A549 (cell line): ENCODE data around the gene CAMTA1. TPM values are rescaled to one million over a fixed set of nuclear protein-coding genes. Genes with fewer than 3 reads are reported as not detected.
"Not testable (repeated sequence)": the region's sequence is repeated elsewhere in the genome, so short reads cannot be mapped to it uniquely, and the experiment has no call there.

Experiments
- ATAC-seq, 2 experiments: fragments of 200-7000 bp in 1 of 2; fragments of >200 bp in 1 of 2; cut with Nextera tagmentation in 1 of 2; cut with Tn5 transposase in 1 of 2; 3 replicates each; pipeline versions ENCODE4 v1.8.0 to v1.9.1; 2018 to 2020; ENCODE audit warnings: mild to moderate bottlenecking in 1 of 2, moderate library complexity in 1 of 2
- CTCF ChIA-PET: fragments of 300-600 bp; sonication (Branson Sonifier 250); formaldehyde crosslinking; extraction: SDS; loops from one replicate; lab custom pipeline; 2021; ENCODE audit warnings: antibody characterized with exemption, inconsistent platforms; lab: Yijun Ruan, JAX
- POLR2A ChIA-PET: fragments of 350-600 bp; formaldehyde crosslinking; extraction: SDS; loops from one replicate; lab custom pipeline; 2021; ENCODE audit warnings: antibody characterized with exemption, inconsistent platforms; lab: Yijun Ruan, JAX
- DNase-seq, 2 experiments: peaks; one replicate each; pipeline versions ENCODE4 v3.0.0 to v3.0.0-alpha.2; 2011 to 2016; ENCODE audit warnings: low read depth in 1 of 2, low spot score in 1 of 2
- FAIRE-seq: peaks from 2 replicates; lab custom pipeline; 2011; peaks lifted over from hg19 to GRCh38; lab: Jason Lieb, UNC
- H3K27ac ChIP-seq, 2 experiments: fragments of >200 bp; sonication (Bioruptor Twin); formaldehyde crosslinking; 3 replicates each; pipeline ENCODE4 v1.5.1; 2016 to 2017
- H3K4me1 ChIP-seq: fragments of >200 bp; sonication (Bioruptor Twin); formaldehyde crosslinking; 3 replicates; pipeline ENCODE4 v1.6.1; 2016
- H3K4me2 ChIP-seq: fragments of >200 bp; sonication (Bioruptor Twin); formaldehyde crosslinking; 3 replicates; pipeline ENCODE4 v1.6.1; 2016
- H3K4me3 ChIP-seq: fragments of >200 bp; sonication (Bioruptor Twin); formaldehyde crosslinking; 3 replicates; pipeline ENCODE4 v1.5.1; 2016
- H3K9me3 ChIP-seq: fragments of >200 bp; sonication (Bioruptor Twin); formaldehyde crosslinking; 3 replicates; pipeline ENCODE4 v1.6.1; 2016
- ATOH8 ChIP-seq: fragments of 250-450 bp; sonication (Bioruptor Pico); IDR thresholded peaks from 2 replicates; pipeline ENCODE4 v1.5.0; 2020; ENCODE audit warnings: low read depth, mild to moderate bottlenecking, moderate library complexity
- BHLHE40 ChIP-seq: IDR thresholded peaks from 2 replicates; pipeline ENCODE4 v1.6.1; 2012; ENCODE audit warnings: low read depth, low read length, inconsistent platforms
- CHD2 ChIP-seq: fragments of 150-350 bp; IDR thresholded peaks from 2 replicates; pipeline ENCODE4 v1.6.1; 2014; ENCODE audit warnings: low read length; ENCODE audit not compliant: partially characterized antibody
- CHD4 ChIP-seq: fragments of 200-600 bp; sonication (generic); IDR thresholded peaks from 2 replicates; pipeline ENCODE4 v1.6.1; 2016; ENCODE audit warnings: antibody characterized with exemption, mild to moderate bottlenecking, borderline replicate concordance
- EHMT2 ChIP-seq: fragments of 200-600 bp; sonication (generic); IDR thresholded peaks from 2 replicates; pipeline ENCODE4 v1.6.1; 2016; ENCODE audit warnings: antibody characterized with exemption, low read depth, mild to moderate bottlenecking, moderate library complexity
- HEYL ChIP-seq: fragments of 250-450 bp; sonication (Bioruptor Pico); IDR thresholded peaks from 2 replicates; pipeline ENCODE4 v1.8.0; 2021; ENCODE audit warnings: mild to moderate bottlenecking, moderate library complexity
- HOXA7 ChIP-seq: fragments of 250-450 bp; sonication (Bioruptor Pico); IDR thresholded peaks from 2 replicates; pipeline ENCODE4 v1.5.0; 2020; ENCODE audit warnings: mild to moderate bottlenecking, moderate library complexity
- HOXB5 ChIP-seq: fragments of 250-450 bp; sonication (Bioruptor Pico); IDR thresholded peaks from 2 replicates; pipeline ENCODE4 v1.5.0; 2020; ENCODE audit warnings: mild to moderate bottlenecking, moderate library complexity
- JUN ChIP-seq, 2 experiments: fragments of >200 bp; sonication (Bioruptor Twin); formaldehyde crosslinking; IDR thresholded peaks; 2 replicates in 1 of 2; 3 replicates in 1 of 2; pipeline ENCODE4 v1.6.1; 2016 to 2017
- JUNB ChIP-seq: fragments of >200 bp; sonication (Bioruptor Twin); formaldehyde crosslinking; IDR thresholded peaks from 2 replicates; pipeline ENCODE4 v1.6.1; 2016
- KDM1A ChIP-seq: fragments of 200-600 bp; sonication (generic); IDR thresholded peaks from 2 replicates; pipeline ENCODE4 v1.6.1; 2016; ENCODE audit warnings: low read depth, mild to moderate bottlenecking
- KDM5A ChIP-seq: fragments of 200-600 bp; sonication (generic); IDR thresholded peaks from 2 replicates; pipeline ENCODE4 v1.6.1; 2016; ENCODE audit warnings: antibody characterized with exemption, mild to moderate bottlenecking
- MAFK ChIP-seq: fragments of 450-650 bp; IDR thresholded peaks from 2 replicates; pipeline ENCODE4 v1.6.1; 2014; ENCODE audit not compliant: partially characterized antibody
- MYC ChIP-seq: IDR thresholded peaks from 2 replicates; pipeline ENCODE4 v1.6.1; 2012; ENCODE audit warnings: mild to moderate bottlenecking, inconsistent platforms, low read length, improper control_type of control experiment, borderline replicate concordance
- NFE2L2 ChIP-seq: fragments of 150-350 bp; conservative IDR thresholded peaks from 2 replicates; pipeline ENCODE4 v1.6.1; 2014; ENCODE audit warnings: low read length
- NPAS2 ChIP-seq: fragments of 250-450 bp; sonication (Bioruptor Pico); IDR thresholded peaks from 2 replicates; pipeline ENCODE4 v1.8.0; 2022; ENCODE audit warnings: mild to moderate bottlenecking, moderate library complexity, borderline replicate concordance
- RNF2 ChIP-seq: fragments of 200-600 bp; sonication (generic); IDR thresholded peaks from 2 replicates; pipeline ENCODE4 v1.6.1; 2016; ENCODE audit warnings: low read depth, mild to moderate bottlenecking, antibody characterized with exemption, moderate library complexity, borderline replicate concordance
- USF2 ChIP-seq: fragments of 450-650 bp; IDR thresholded peaks from 2 replicates; pipeline ENCODE4 v1.6.1; 2014; ENCODE audit warnings: antibody characterized with exemption
- ZC3H11A ChIP-seq: fragments of 450-650 bp; IDR thresholded peaks from 2 replicates; pipeline ENCODE4 v1.6.1; 2014; ENCODE audit warnings: antibody characterized with exemption, mild to moderate bottlenecking
- ZFP36 ChIP-seq: fragments of 450-650 bp; IDR thresholded peaks from 2 replicates; pipeline ENCODE4 v1.6.1; 2014; ENCODE audit warnings: borderline replicate concordance; ENCODE audit not compliant: partially characterized antibody
- WGBS: methylation state at CpG from one replicate; pipeline ENCODE4 v1.1.6; 2017; ENCODE audit errors: missing lambda C conversion rate; 5-methylcytosine and 5-hydroxymethylcytosine counted together
- polyA plus RNA-seq, 4 experiments: library from polyadenylated mRNA; depleted of rRNA in 3 of 4; stranded (reverse); fragments of >200 nt; fragmentation: RNase III in 1 of 4; extraction: RNeasy Plus Mini Kit Qiagen cat#74134 plus additional on column Dnase treatment in 1 of 4; gene quantifications; 2 replicates in 3 of 4; 3 replicates in 1 of 4; pipeline ENCODE4 v1.2.3, GENCODE V29; 2011 to 2017
- TF ChIP-seq, protein P1 (sequence below): fragments of 250-450 bp; sonication (Bioruptor Pico); IDR thresholded peaks from 2 replicates; pipeline ENCODE4 v1.5.0; 2021; ENCODE audit warnings: mild to moderate bottlenecking, moderate library complexity, borderline replicate concordance

The CAMTA1 gene
- polyA plus RNA-seq, 2 of the 4 experiments (the other 2 are of a cell fraction), result 58.8 to 75.0 TPM

DNA sequence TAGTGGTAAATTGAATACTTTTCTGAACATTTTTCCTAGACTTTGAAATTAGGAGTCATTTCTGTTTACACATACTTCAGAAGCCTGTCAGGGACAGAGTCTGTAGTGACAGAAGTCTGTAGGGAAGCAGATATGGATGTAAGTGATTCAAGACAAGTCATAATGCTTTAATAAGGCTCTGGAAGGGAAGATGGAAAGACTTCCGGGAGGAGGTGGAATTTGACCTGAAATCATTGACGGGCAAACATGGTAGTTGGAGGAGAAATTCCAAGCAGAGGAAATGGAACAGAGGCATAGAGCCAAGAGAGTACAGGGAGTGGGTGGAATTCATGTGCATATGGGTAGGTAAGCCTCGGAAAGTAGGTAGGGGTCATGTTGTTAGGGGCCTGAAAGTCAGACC, 22.5 kb downstream of the CAMTA1 start:
- WGBS, result 55% methylated on average over 3 of the region's 3 CpGs
- no peak for TF ChIP-seq CHD4
- no peak for TF ChIP-seq KDM5A
- no peak for TF ChIP-seq ZC3H11A
- TF ChIP-seq BHLHE40, result no peak
- TF ChIP-seq CHD2, result no peak
- TF ChIP-seq JUN (IDR thresholded peaks at IDR 0.05), result no peak
- no peak for TF ChIP-seq NPAS2 (CRISPR knock-in tag)
- TF ChIP-seq RNF2, result no peak
- TF ChIP-seq NFE2L2, result no peak
- no peak for TF ChIP-seq EHMT2

GRCh38 chr1:6809461-6809860, 24.2 kb downstream of the CAMTA1 start:
- CTCF ChIA-PET, result interaction anchor here (0.7 kb wide), 2 partner anchors 81 to 91 kb away, joined by 3 to 4 read pairs; no protein-coding TSS in a partner anchor
- no peak overlapping the region for H3K4me2 ChIP-seq
- WGBS, result 94% methylated on average over 2 of the region's 2 CpGs
- peaks cover 13% of the 10 kb centered on the region for H3K4me1 ChIP-seq
- no peak for TF ChIP-seq ATOH8
- no peak for TF ChIP-seq HOXB5 (CRISPR knock-in tag)
- TF ChIP-seq MAFK, result no peak
- no peak for TF ChIP-seq HEYL
- TF ChIP-seq KDM1A, result no peak
- no peak for TF ChIP-seq USF2
- TF ChIP-seq, protein P1, sequence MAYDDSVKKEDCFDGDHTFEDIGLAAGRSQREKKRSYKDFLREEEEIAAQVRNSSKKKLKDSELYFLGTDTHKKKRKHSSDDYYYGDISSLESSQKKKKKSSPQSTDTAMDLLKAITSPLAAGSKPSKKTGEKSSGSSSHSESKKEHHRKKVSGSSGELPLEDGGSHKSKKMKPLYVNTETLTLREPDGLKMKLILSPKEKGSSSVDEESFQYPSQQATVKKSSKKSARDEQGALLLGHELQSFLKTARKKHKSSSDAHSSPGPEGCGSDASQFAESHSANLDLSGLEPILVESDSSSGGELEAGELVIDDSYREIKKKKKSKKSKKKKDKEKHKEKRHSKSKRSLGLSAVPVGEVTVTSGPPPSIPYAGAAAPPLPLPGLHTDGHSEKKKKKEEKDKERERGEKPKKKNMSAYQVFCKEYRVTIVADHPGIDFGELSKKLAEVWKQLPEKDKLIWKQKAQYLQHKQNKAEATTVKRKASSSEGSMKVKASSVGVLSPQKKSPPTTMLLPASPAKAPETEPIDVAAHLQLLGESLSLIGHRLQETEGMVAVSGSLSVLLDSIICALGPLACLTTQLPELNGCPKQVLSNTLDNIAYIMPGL (CRISPR knock-in tag), result no peak
- TF ChIP-seq JUNB, result no peak
- TF ChIP-seq MYC, result no peak
- TF ChIP-seq NFE2L2, result no peak
- TF ChIP-seq ZFP36, result no peak
- no peak for TF ChIP-seq HOXA7 (CRISPR knock-in tag)
- no peak for DNase-seq
- POLR2A ChIA-PET, result no interaction called here
- H3K4me3 ChIP-seq, result no peak overlapping the region
- no peak for FAIRE-seq
- ATAC-seq, result no peak
- no peaks in the 10 kb centered on the region for H3K9me3 ChIP-seq
- no peak overlapping the region for H3K27ac ChIP-seq

More for the DNA sequence above, 22.5 kb downstream of the CAMTA1 start:
- POLR2A ChIA-PET, result no interaction called here
- Histone ChIP-seq H3K4me2 (peak overlapping the region; percentile 31; the same call in 2 of the 3 replicates), H3K9me3 (no peaks in the 10 kb centered on the region), H3K4me1 (peaks cover 24% of the 10 kb centered on the region), H3K4me3 (no peak overlapping the region), H3K27ac (0 out of 6 replicates have a peak overlapping the region, but pooled peaks of 1 of the 2 experiments have one; percentile 18)
- no peak for DNase-seq
- CTCF ChIA-PET, result interaction anchor here (1.3 kb wide), 1 partner anchor 20 kb away, joined by 3 read pairs; no protein-coding TSS in a partner anchor
- FAIRE-seq, result no peak
- ATAC-seq, result peak in 1 of 2 experiments; percentile 26; a peak in 1 of 6 replicates

DNA sequence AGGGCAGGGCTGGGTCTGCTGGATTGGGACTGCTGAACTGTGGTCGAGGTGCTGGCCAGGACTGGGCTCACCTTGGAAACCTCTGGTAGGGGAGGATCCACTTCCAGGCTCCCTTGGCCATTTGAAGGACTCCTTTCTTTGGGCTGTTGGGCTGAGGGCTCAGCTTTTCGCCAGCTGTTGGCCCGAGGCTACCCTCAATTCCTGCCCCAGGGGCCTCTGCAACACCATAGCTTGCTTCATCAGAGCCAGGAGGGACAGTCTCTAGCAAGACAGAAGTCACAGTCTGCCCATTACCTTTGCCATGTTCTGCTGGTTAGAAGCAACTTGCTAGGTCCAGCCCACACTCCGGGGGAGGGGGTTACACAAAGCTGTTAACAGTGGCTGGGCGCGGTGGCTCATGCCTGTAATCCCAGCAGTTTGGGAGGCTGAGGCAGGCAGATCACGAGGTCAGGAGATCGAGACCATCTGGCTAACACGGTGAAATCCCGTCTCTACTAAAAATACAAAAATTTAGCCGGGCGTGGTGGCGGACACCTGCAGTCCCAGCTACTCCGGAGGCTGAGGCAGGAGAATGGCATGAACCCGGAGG, 25.0 kb downstream of the CAMTA1 start:
- H3K4me3 ChIP-seq, H3K27ac ChIP-seq, DNase-seq, H3K4me2 ChIP-seq, H3K9me3 ChIP-seq, ATAC-seq, FAIRE-seq, POLR2A ChIA-PET: not testable (repeated sequence)
- 79% methylated on average over 6 of the region's 15 CpGs for whole genome bisulfite sequencing
- peaks cover 13% of the 10 kb centered on the region for H3K4me1 ChIP-seq
- CTCF ChIA-PET, result interaction anchor here (0.9 kb wide), 1 partner anchor 15 kb away, joined by 3 read pairs; no protein-coding TSS in a partner anchor
